ENCODE data around the gene RPH3AL.

Gene RPH3AL

GRCh38 chr17:288802-289356 is 63.7 kb downstream of the RPH3AL start:
- TF ChIP-seq TAF1 (IDR thresholded peaks at IDR 0.05; ENCODE audit: low read depth) (no peak), REST (IDR thresholded peaks at IDR 0.05; ENCODE audit: low read depth) (no peak), RAD21 (IDR thresholded peaks at IDR 0.05; ENCODE audit: low read depth) (no peak), CREB1 (IDR thresholded peaks at IDR 0.05; ENCODE audit: low read depth) (no peak), TCF12 (IDR thresholded peaks at IDR 0.05; ENCODE audit: low read depth) (no peak), ZBTB7A (IDR thresholded peaks at IDR 0.05; ENCODE audit: low read depth) (no peak), NFIC (IDR thresholded peaks at IDR 0.05) (no peak), USF1 (IDR thresholded peaks at IDR 0.05) (no peak)
- TF ChIP-seq, protein P1, sequence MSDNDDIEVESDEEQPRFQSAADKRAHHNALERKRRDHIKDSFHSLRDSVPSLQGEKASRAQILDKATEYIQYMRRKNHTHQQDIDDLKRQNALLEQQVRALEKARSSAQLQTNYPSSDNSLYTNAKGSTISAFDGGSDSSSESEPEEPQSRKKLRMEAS (IDR thresholded peaks at IDR 0.05) = no peak

DNA sequence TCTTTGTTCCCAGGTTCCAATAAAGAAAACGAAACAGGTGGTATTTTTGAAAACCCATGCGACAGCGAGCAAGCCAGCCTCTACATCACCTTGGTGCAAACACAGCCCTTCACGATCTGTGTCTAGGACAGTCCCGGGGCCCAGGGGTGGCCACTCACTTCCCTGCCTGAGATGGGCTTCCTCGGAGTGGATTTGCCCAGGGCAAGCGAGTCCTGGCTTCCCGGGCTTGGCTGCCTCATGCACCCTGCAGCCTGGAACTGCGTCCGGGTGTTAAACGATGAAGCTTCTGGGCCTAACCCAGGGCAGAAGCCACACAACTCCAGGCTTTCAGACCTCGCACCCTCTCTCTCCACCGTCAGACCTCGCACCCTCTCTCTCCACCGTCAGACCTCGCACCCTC is 66.0 kb downstream of the RPH3AL start:
- TF ChIP-seq ZBTB7A (IDR thresholded peaks at IDR 0.05; ENCODE audit: low read depth) (no peak), CEBPB (IDR thresholded peaks at IDR 0.05) (no peak), TEAD4 (IDR thresholded peaks at IDR 0.05) (no peak), CREB1 (IDR thresholded peaks at IDR 0.05; ENCODE audit: low read depth) (no peak), NFIC (IDR thresholded peaks at IDR 0.05) (no peak), RAD21 (IDR thresholded peaks at IDR 0.05; ENCODE audit: low read depth) (no peak), USF1 (IDR thresholded peaks at IDR 0.05) (no peak), FOXM1 (IDR thresholded peaks at IDR 0.05; ENCODE audit: borderline replicate concordance, low read depth) (no peak), EP300 (IDR thresholded peaks at IDR 0.05; ENCODE audit: borderline replicate concordance) (no peak), TAF1 (IDR thresholded peaks at IDR 0.05; ENCODE audit: low read depth) (no peak), EGR1 (IDR thresholded peaks at IDR 0.05) (no peak), TCF12 (IDR thresholded peaks at IDR 0.05; ENCODE audit: low read depth) (no peak)
- TF ChIP-seq, protein P1 (IDR thresholded peaks at IDR 0.05) = no peak

DNA sequence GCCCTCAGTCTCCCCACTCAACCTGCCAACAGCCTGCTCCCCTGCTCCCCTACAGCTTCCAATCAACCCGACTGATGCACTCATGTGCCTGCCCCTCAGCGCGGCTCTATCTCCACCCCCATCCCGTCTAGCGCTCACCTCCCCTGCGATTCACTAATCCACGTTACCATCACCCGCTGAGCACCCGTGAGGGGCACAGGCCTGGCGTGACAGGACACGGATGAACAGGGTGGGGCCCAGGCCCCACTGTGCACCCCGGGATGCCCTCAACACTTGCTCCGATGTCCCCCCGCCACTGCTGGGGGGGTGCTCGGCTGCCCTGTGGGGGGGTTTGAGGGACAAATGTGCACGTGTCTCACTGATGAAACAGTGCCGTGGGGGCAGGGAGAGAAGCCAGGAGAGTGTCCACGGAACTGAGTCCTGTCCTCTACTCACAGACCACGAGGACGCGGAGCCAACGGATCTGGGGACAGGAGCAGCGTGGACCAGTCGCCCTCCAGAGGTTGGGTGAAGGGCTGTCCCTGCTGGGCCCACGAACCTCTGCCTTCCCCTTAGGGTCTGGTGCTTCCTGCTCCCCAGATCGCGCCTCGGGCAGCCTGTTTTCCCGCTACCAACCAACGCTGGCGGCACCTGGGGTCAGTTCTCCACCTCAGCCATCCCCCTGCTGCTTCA is 66.7 kb downstream of the RPH3AL start:
- TF ChIP-seq RAD21 (IDR thresholded peaks at IDR 0.05; ENCODE audit: low read depth) = no peak
- TF ChIP-seq, protein P1 (IDR thresholded peaks at IDR 0.05) = no peak
- TF ChIP-seq TAF1 (IDR thresholded peaks at IDR 0.05; ENCODE audit: low read depth) = no peak
- TF ChIP-seq NFIC (IDR thresholded peaks at IDR 0.05) = no peak
- no peak for TF ChIP-seq CREB1 (IDR thresholded peaks at IDR 0.05; ENCODE audit: low read depth)
- no peak for TF ChIP-seq FOXM1 (IDR thresholded peaks at IDR 0.05; ENCODE audit: borderline replicate concordance, low read depth)
- no peak for TF ChIP-seq REST (IDR thresholded peaks at IDR 0.05; ENCODE audit: low read depth)
- no peak for TF ChIP-seq TCF12 (IDR thresholded peaks at IDR 0.05; ENCODE audit: low read depth)
- no peak for TF ChIP-seq YY1 (IDR thresholded peaks at IDR 0.05; ENCODE audit: low read depth)
- TF ChIP-seq TEAD4 (IDR thresholded peaks at IDR 0.05) = no peak
- TF ChIP-seq ZBTB7A (IDR thresholded peaks at IDR 0.05; ENCODE audit: low read depth) = no peak
- no peak for TF ChIP-seq CEBPB (IDR thresholded peaks at IDR 0.05)
- no peak for TF ChIP-seq EGR1 (IDR thresholded peaks at IDR 0.05)
- TF ChIP-seq EP300 (IDR thresholded peaks at IDR 0.05; ENCODE audit: borderline replicate concordance) = no peak
- no peak for TF ChIP-seq USF1 (IDR thresholded peaks at IDR 0.05)

DNA sequence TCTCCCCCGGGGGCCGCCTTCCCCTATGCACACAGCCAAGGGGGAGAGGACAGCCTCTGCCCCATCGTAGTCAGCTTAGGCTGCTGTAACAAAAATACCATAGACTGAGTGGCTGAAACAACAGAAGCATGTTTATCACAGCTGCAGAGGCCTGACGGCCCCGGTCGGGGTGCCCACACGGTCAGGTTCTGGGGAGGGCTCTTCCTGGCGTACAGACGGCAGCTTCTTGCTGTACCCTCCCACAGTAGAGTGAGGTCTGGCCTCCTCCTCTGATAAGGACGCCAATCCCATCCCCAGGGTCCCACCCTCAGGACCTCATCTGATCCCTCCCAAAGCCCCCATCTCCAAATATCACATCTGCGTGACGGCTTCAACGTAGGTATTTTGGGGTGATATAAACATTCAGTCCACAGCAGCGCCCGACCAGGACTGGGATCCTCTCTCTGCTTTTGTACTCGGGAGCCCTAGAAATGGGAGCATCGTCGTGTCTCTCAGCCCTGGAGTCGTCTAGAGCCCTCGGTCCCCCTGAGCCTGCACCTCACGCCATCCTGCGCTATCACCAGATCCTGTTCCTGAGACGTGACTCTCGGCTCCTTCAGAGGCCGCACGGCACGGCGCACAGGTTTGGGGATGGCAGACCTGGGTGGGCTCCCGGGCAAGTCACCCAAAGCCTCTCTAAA is 67.8 kb downstream of the RPH3AL start:
- TF ChIP-seq TEAD4 (IDR thresholded peaks at IDR 0.05) (no peak), FOXM1 (IDR thresholded peaks at IDR 0.05; ENCODE audit: borderline replicate concordance, low read depth) (no peak), EP300 (IDR thresholded peaks at IDR 0.05; ENCODE audit: borderline replicate concordance) (no peak), EGR1 (IDR thresholded peaks at IDR 0.05) (no peak), REST (IDR thresholded peaks at IDR 0.05; ENCODE audit: low read depth) (no peak), USF1 (IDR thresholded peaks at IDR 0.05) (no peak), NFIC (IDR thresholded peaks at IDR 0.05) (no peak), YY1 (IDR thresholded peaks at IDR 0.05; ENCODE audit: low read depth) (no peak), TAF1 (IDR thresholded peaks at IDR 0.05; ENCODE audit: low read depth) (no peak), ZBTB7A (IDR thresholded peaks at IDR 0.05; ENCODE audit: low read depth) (no peak), RAD21 (IDR thresholded peaks at IDR 0.05; ENCODE audit: low read depth) (no peak), TCF12 (IDR thresholded peaks at IDR 0.05; ENCODE audit: low read depth) (no peak), CREB1 (IDR thresholded peaks at IDR 0.05; ENCODE audit: low read depth) (no peak), CEBPB (IDR thresholded peaks at IDR 0.05) (no peak)
- TF ChIP-seq, protein P1 (IDR thresholded peaks at IDR 0.05) = no peak

Data from Ishikawa (cell line).